Natural killer cell treated with Interleukin-12 subunit alpha and Interleukin-12 subunit beta and Interleukin-15 and Interleukin-18, amount 100 ng/mL, for 72 hours (primary cell): ENCODE data around the gene RABGAP1. TPM values are rescaled to one million over a fixed set of nuclear protein-coding genes. Genes with fewer than 3 reads are reported as not detected.

ENCODE experiments used
- ATAC-seq, 2 donors: fragments of 150-1000 bp; cut with Tn5 transposase in 1 of 2; sonication (Bioruptor Pico), chemical (Tn5 transposase) in 1 of 2; 2 replicates each; pipeline ENCODE4 v1.10.0; 2021
- DNase-seq: peaks from one replicate; pipeline ENCODE4 v3.0.0; 2022; ENCODE audit warnings: low spot score
- H3K27ac Mint-ChIP-seq, 2 donors: 1 replicate in 1 of 2; 2 replicates in 1 of 2; pipeline ENCODE4 v1.8.0; 2022; ENCODE audit warnings: mixed read lengths in 2 of 2, mild to moderate bottlenecking in 1 of 2, moderate library complexity in 1 of 2
- H3K27me3 Mint-ChIP-seq, 2 donors: 1 replicate in 1 of 2; 2 replicates in 1 of 2; pipeline ENCODE4 v1.8.0; 2022; ENCODE audit warnings: mixed read lengths in 2 of 2
- H3K36me3 Mint-ChIP-seq: one replicate; pipeline ENCODE4 v1.8.0; 2022; ENCODE audit warnings: mixed read lengths
- H3K4me1 Mint-ChIP-seq, 2 donors: 1 replicate in 1 of 2; 2 replicates in 1 of 2; pipeline ENCODE4 v1.8.0; 2022; ENCODE audit warnings: low read depth in 2 of 2, mixed read lengths in 2 of 2, mild to moderate bottlenecking in 1 of 2
- H3K4me3 Mint-ChIP-seq: one replicate; pipeline ENCODE4 v1.8.0; 2022; ENCODE audit warnings: mixed read lengths
- H3K9me3 Mint-ChIP-seq: 2 replicates; pipeline ENCODE4 v1.8.0; 2022; ENCODE audit warnings: mixed read lengths
- total RNA-seq, 2 donors: library from RNA; stranded (reverse); gene quantifications; one replicate each; pipeline ENCODE4 v1.2.3, GENCODE V29; 2022

The RABGAP1 gene
- total RNA-seq, 2 donors from 2014 or later = 27.6 to 31.2 TPM

GRCh38 chr9:123113185-123113584 lies 172.4 kb downstream of the RABGAP1 start:
- DNase-seq (no peak), ATAC-seq (no peak)
- no peaks in the 10 kb centered on the region for H3K9me3 Mint-ChIP-seq
- H3K27me3 Mint-ChIP-seq = no peaks in the 10 kb centered on the region
- H3K36me3 Mint-ChIP-seq = no peaks in the 10 kb centered on the region
- peaks cover 0 to 3% of the 10 kb centered on the region in 2 donors for H3K4me1 Mint-ChIP-seq
- H3K27ac Mint-ChIP-seq = no peak overlapping the region
- H3K4me3 Mint-ChIP-seq = no peak overlapping the region

GRCh38 chr9:123115146-123115913 lies 174.5 kb downstream of the RABGAP1 start:
- Mint-ChIP-seq H3K4me1 (peaks cover 0 to 3% of the 10 kb centered on the region in 2 donors), H3K27ac (no peak overlapping the region), H3K27me3 (no peaks in the 10 kb centered on the region), H3K4me3 (no peak overlapping the region), H3K9me3 (no peaks in the 10 kb centered on the region), H3K36me3 (no peaks in the 10 kb centered on the region)
- ATAC-seq = no peak
- DNase-seq = no peak

GRCh38 chr9:123116036-123116435 lies 175.2 kb downstream of the RABGAP1 start:
- DNase-seq = no peak
- Mint-ChIP-seq H3K4me3 (no peak overlapping the region), H3K4me1 (peaks cover 0 to 3% of the 10 kb centered on the region in 2 donors), H3K36me3 (no peaks in the 10 kb centered on the region), H3K27ac (no peak overlapping the region), H3K27me3 (no peaks in the 10 kb centered on the region), H3K9me3 (no peaks in the 10 kb centered on the region)
- no peak for ATAC-seq

DNA sequence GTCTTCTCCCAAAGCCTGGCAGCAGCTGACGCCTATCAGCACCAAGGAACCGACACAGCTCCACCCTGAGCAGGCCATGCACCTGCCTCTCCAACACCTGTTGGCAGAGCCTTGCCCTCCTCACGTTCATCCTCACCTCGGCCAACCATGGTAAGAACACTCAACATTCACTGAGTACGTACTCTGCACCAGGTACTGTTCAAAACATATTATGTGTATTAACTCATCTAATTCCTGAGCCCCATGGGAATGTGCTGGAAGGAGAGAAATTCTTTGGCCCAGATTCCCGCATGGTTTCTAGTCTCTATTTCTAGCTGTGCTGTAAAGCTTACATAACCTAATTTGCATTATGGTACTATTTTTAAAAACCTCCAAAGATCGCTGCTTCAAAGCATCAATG lies 178.7 kb downstream of the RABGAP1 start:
- no peak for ATAC-seq
- H3K27me3 Mint-ChIP-seq = no peaks in the 10 kb centered on the region
- H3K27ac Mint-ChIP-seq = no peak overlapping the region
- DNase-seq = no peak
- no peaks in the 10 kb centered on the region for H3K36me3 Mint-ChIP-seq
- no peak overlapping the region for H3K4me3 Mint-ChIP-seq
- H3K4me1 Mint-ChIP-seq = no peaks in the 10 kb centered on the region
- no peaks in the 10 kb centered on the region for H3K9me3 Mint-ChIP-seq

DNA sequence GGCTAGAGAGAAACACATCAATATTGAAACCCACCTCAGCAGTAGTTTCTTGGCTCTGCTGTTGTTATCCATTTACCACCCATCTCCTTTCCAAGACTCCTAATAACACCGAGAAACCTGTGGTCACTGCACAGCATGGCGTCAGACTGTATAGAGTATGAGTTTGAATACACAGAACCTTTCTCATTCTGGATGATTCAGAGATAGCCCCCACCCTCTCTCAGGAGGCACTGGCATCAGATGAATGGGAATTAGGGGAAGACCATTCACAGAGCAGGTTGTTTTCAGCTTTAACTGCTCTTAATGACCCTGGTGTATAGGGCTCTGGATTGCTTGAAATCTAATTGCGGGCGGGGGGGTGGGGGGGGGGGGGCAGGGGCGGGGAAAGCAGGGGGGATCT lies 179.3 kb downstream of the RABGAP1 start:
- Mint-ChIP-seq H3K4me1 (no peaks in the 10 kb centered on the region), H3K27me3 (no peaks in the 10 kb centered on the region), H3K27ac (no peak overlapping the region), H3K36me3 (no peaks in the 10 kb centered on the region), H3K4me3 (no peak overlapping the region), H3K9me3 (no peaks in the 10 kb centered on the region)
- DNase-seq = no peak
- no peak for ATAC-seq

GRCh38 chr9:123120953-123121352 lies 180.1 kb downstream of the RABGAP1 start:
- H3K36me3 Mint-ChIP-seq = no peaks in the 10 kb centered on the region
- no peak overlapping the region for H3K27ac Mint-ChIP-seq
- no peaks in the 10 kb centered on the region for H3K9me3 Mint-ChIP-seq
- DNase-seq (no peak), ATAC-seq (no peak)
- no peak overlapping the region for H3K4me3 Mint-ChIP-seq
- H3K27me3 Mint-ChIP-seq = no peaks in the 10 kb centered on the region
- H3K4me1 Mint-ChIP-seq = no peaks in the 10 kb centered on the region

DNA sequence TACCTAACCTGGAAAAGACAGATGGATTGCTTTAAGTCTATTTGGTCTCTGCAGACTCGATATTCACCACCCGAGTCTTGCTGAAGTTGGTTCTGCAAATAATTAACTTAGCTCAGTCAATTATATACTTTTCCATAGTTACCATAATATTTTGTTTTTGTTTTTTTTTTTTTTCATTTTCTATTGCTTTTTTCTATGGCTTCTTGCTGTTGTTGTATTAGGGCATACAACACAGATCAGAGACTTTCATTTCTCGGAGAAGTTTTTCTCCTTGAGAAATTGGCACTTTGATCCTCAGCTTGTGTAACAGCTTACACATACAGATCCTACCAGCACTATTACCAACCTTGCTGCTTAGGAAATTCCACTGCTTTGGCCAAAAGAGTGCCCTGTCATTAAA lies 180.6 kb downstream of the RABGAP1 start:
- no peak for DNase-seq
- ATAC-seq = no peak
- H3K4me3 Mint-ChIP-seq = no peak overlapping the region
- H3K27ac Mint-ChIP-seq = no peak overlapping the region
- no peaks in the 10 kb centered on the region for H3K9me3 Mint-ChIP-seq
- H3K27me3 Mint-ChIP-seq = no peaks in the 10 kb centered on the region
- no peaks in the 10 kb centered on the region for H3K36me3 Mint-ChIP-seq
- no peaks in the 10 kb centered on the region for H3K4me1 Mint-ChIP-seq

DNA sequence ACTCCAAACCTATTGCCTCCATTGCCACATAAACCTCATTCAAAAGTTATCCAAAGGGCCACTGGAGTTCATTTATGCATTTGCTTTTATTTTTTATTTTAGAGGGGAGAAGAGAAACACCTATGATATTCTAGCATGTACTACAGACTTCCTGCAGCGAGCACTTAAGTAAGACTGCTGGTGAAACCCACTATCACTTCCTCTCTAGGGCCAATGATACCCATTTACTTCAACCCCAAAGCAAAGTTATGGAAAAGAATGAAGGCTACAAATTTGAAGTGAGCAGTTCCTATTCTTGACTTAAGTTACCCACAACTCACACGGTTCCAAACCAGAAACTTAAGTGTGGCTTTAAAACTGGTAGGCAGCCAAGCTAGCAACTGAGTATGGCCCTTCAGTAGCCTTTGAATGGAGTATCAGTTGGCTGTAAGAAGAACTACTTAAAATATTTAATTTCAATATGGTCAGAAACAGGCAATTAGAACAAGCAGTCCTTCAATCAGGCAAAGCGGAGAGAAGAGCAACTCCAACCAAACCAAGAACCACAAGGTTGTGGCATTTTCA lies 186.8 kb downstream of the RABGAP1 start:
- no peaks in the 10 kb centered on the region for H3K27me3 Mint-ChIP-seq

GRCh38 chr9:123128591-123128990 lies 187.8 kb downstream of the RABGAP1 start:
- ATAC-seq = no peak
- no peaks in the 10 kb centered on the region for H3K27me3 Mint-ChIP-seq
- H3K36me3 Mint-ChIP-seq = no peaks in the 10 kb centered on the region
- no peak for DNase-seq
- no peak overlapping the region for H3K4me3 Mint-ChIP-seq
- no peak overlapping the region for H3K27ac Mint-ChIP-seq
- H3K4me1 Mint-ChIP-seq = no peaks in the 10 kb centered on the region
- H3K9me3 Mint-ChIP-seq = no peaks in the 10 kb centered on the region

More for the DNA sequence above, 186.8 kb downstream of the RABGAP1 start:
- Mint-ChIP-seq H3K9me3 (no peaks in the 10 kb centered on the region), H3K4me3 (no peak overlapping the region), H3K27ac (no peak overlapping the region), H3K36me3 (no peaks in the 10 kb centered on the region), H3K4me1 (no peaks in the 10 kb centered on the region)
- DNase-seq (no peak), ATAC-seq (no peak)

GRCh38 chr9:123129423-123129822 lies 188.6 kb downstream of the RABGAP1 start:
- H3K27ac Mint-ChIP-seq = no peak overlapping the region
- H3K4me1 Mint-ChIP-seq = no peaks in the 10 kb centered on the region
- H3K27me3 Mint-ChIP-seq = no peaks in the 10 kb centered on the region
- no peak overlapping the region for H3K4me3 Mint-ChIP-seq
- ATAC-seq = no peak
- DNase-seq = no peak
- no peaks in the 10 kb centered on the region for H3K9me3 Mint-ChIP-seq
- no peaks in the 10 kb centered on the region for H3K36me3 Mint-ChIP-seq

- no peaks in the 10 kb centered on the region for H3K4me1 Mint-ChIP-seq
- no peaks in the 10 kb centered on the region for H3K27me3 Mint-ChIP-seq
- H3K36me3 Mint-ChIP-seq = no peaks in the 10 kb centered on the region
- no peaks in the 10 kb centered on the region for H3K9me3 Mint-ChIP-seq
- ATAC-seq = no peak
- no peak overlapping the region for H3K27ac Mint-ChIP-seq
- DNase-seq = no peak
- no peak overlapping the region for H3K4me3 Mint-ChIP-seq
These were observed 190.4 kb downstream of the RABGAP1 start for GRCh38 chr9:123131258-123131657.

DNA sequence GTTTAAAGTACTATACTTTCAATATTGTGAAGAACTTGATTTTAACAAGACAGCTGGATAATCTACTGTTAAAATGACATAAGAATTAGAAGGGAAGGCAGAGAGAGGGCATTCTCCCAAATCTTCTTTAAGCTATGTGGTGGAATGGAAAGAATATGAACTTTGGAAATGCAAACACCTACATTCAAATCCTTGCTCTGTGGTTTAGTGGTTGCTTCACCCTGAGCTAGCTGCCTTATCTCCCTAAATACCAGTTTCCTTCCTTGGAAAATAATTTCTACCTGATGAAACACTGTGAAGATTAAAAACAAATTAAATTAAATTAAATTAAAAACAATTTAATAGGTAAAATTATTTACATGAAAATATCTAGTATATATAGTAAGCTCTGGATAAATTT lies 191.2 kb downstream of the RABGAP1 start:
- H3K9me3 Mint-ChIP-seq = no peaks in the 10 kb centered on the region
- H3K27ac Mint-ChIP-seq = no peak overlapping the region
- H3K27me3 Mint-ChIP-seq = no peaks in the 10 kb centered on the region
- no peaks in the 10 kb centered on the region for H3K36me3 Mint-ChIP-seq
- ATAC-seq = no peak
- DNase-seq = no peak
- no peak overlapping the region for H3K4me3 Mint-ChIP-seq
- no peaks in the 10 kb centered on the region for H3K4me1 Mint-ChIP-seq

DNA sequence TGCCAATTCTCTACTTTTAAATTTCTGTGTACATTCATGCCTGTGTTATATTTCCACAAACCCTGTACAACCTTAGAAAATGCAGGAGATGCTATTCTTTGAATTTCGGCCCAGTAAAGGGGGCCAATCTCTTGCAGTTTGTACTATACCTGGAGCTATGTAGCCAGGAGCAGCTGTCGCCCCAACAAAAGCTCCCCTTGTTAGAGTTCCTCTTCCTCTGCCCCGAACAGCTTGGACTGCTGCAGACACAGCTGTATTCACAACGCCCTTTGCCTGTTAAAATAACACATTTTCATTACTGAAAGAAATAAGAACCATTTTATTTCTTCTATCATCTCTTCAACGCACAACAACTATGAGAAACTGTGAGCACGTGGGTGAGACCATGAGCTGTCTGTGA lies 191.9 kb downstream of the RABGAP1 start:
- Mint-ChIP-seq H3K4me3 (no peak overlapping the region), H3K27ac (no peak overlapping the region), H3K27me3 (no peaks in the 10 kb centered on the region), H3K9me3 (no peaks in the 10 kb centered on the region), H3K36me3 (no peaks in the 10 kb centered on the region), H3K4me1 (no peaks in the 10 kb centered on the region)
- DNase-seq = no peak
- no peak for ATAC-seq

GRCh38 chr9:123135430-123135829 lies 194.6 kb downstream of the RABGAP1 start:
- Mint-ChIP-seq H3K9me3 (no peaks in the 10 kb centered on the region), H3K4me3 (no peak overlapping the region), H3K4me1 (no peaks in the 10 kb centered on the region), H3K27ac (no peak overlapping the region), H3K36me3 (no peaks in the 10 kb centered on the region), H3K27me3 (no peaks in the 10 kb centered on the region)
- no peak for ATAC-seq
- DNase-seq = no peak

DNA sequence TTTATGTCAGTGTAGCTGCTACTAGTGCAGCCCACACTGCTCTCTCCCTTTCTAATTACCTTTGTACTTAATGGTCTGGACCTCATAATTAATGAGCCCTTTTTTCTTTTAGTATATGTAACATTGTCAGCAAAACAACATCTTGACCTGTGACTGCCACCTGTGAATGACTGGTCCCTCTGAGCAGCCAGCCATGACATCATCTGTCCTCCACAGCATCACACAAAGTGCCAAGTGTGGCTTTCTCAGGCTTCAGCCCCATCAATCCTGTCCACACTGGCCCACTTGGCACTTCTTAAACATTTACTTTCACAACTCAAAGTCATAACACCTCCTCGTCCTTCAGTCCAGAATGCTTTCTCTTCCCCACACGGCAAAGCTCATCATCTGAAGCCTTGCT lies 197.3 kb downstream of the RABGAP1 start:
- no peaks in the 10 kb centered on the region for H3K36me3 Mint-ChIP-seq
- H3K27me3 Mint-ChIP-seq = no peaks in the 10 kb centered on the region
- ATAC-seq (no peak), DNase-seq (no peak)
- H3K9me3 Mint-ChIP-seq = no peaks in the 10 kb centered on the region
- no peak overlapping the region for H3K27ac Mint-ChIP-seq
- no peak overlapping the region for H3K4me3 Mint-ChIP-seq
- no peaks in the 10 kb centered on the region for H3K4me1 Mint-ChIP-seq
